Endothelial cell of umbilical vein (primary cell): ENCODE data around the gene ZNF12. TPM values are rescaled to one million over a fixed set of nuclear protein-coding genes. Genes with fewer than 3 reads are reported as not detected.

Experiments used
- BruUV-seq: library from RNA; stranded (reverse); fragments of 400-500 nt; replicated peaks from 2 replicates; lab custom pipeline; 2021; lab: Mats Ljungman, UMichigan
- CTCF ChIA-PET: fragments of 300-600, 350-600 bp; sonication (Branson Sonifier 250); formaldehyde crosslinking; loops from one replicate; lab custom pipeline; 2021; ENCODE audit warnings: antibody characterized with exemption, inconsistent platforms; lab: Charles Lee
- POLR2A ChIA-PET: fragments of 300-600, 350-600 bp; sonication (Branson Sonifier 250); formaldehyde crosslinking; loops from one replicate; lab custom pipeline; 2021; ENCODE audit warnings: antibody characterized with exemption, inconsistent platforms; lab: Charles Lee
- DNase-seq: peaks from one replicate; pipeline ENCODE4 v3.0.0-alpha.2; 2011; ENCODE audit warnings: low read depth, low spot score
- FAIRE-seq: peaks from 2 replicates; lab custom pipeline; 2011; peaks lifted over from hg19 to GRCh38; lab: Jason Lieb, UNC
- H2AFZ ChIP-seq: 2 replicates; pipeline ENCODE4 v1.6.0; 2012; ENCODE audit warnings: low read depth, low read length, control low read depth, inconsistent platforms
- H3K27ac ChIP-seq: 2 replicates; pipeline ENCODE4 v1.5.1; 2011; ENCODE audit warnings: low read depth, mild to moderate bottlenecking, control low read depth, low read length, moderate library complexity; ENCODE audit not compliant: insufficient read depth
- H3K27me3 ChIP-seq, 2 experiments: 2 replicates each; pipeline versions ENCODE4 v1.6.0 to v1.6.1; 2011; ENCODE audit warnings: low read length in 2 of 2, mixed read lengths in 1 of 2; ENCODE audit not compliant: control insufficient read depth in 2 of 2, insufficient read depth in 2 of 2
- H3K36me3 ChIP-seq, 2 experiments: 2 replicates in 1 of 2; 3 replicates in 1 of 2; pipeline ENCODE4 v1.5.1; 2011; ENCODE audit warnings: low read length in 2 of 2, mild to moderate bottlenecking in 1 of 2, moderate library complexity in 1 of 2; ENCODE audit not compliant: control insufficient read depth in 2 of 2, insufficient read depth in 2 of 2; ENCODE audit errors: extremely low read depth in 1 of 2
- H3K4me1 ChIP-seq: 3 replicates; pipeline ENCODE4 v1.5.1; 2011; ENCODE audit warnings: mild to moderate bottlenecking, low read length; ENCODE audit not compliant: control insufficient read depth, insufficient read depth; ENCODE audit errors: extremely low read depth
- H3K4me2 ChIP-seq: 2 replicates; pipeline ENCODE4 v1.6.1; 2011; ENCODE audit warnings: low read length, control low read depth, mixed read lengths; ENCODE audit not compliant: insufficient read depth
- H3K4me3 ChIP-seq, 3 experiments: fragments of 200-600 bp in 1 of 3; sonication (generic), shearing (Covaris generic) in 1 of 3; replicated peaks in 1 of 3; 2 replicates each; pipeline ENCODE4 v1.5.1; 2011 to 2016; ENCODE audit warnings: control low read depth in 3 of 3, low read length in 3 of 3, mild to moderate bottlenecking in 2 of 3, inconsistent platforms in 1 of 3, low read depth in 1 of 3, moderate library complexity in 1 of 3; ENCODE audit not compliant: insufficient read depth in 1 of 3
- H3K79me2 ChIP-seq: 2 replicates; pipeline ENCODE4 v1.6.0; 2012; ENCODE audit warnings: low read length, inconsistent platforms; ENCODE audit not compliant: control insufficient read depth, insufficient read depth
- H3K9ac ChIP-seq: replicated peaks from 2 replicates; pipeline ENCODE3; 2011; ENCODE audit warnings: low read length, control low read depth; ENCODE audit not compliant: insufficient read depth; ENCODE audit errors: extremely low read depth
- H3K9me1 ChIP-seq: replicated peaks from 3 replicates; pipeline ENCODE4 v1.6.0; 2011; ENCODE audit warnings: mild to moderate bottlenecking, low read length; ENCODE audit not compliant: control insufficient read depth, insufficient read depth; ENCODE audit errors: extremely low read depth
- H3K9me3 ChIP-seq: replicated peaks from 2 replicates; pipeline ENCODE4 v1.5.1; 2012; ENCODE audit warnings: low read length, inconsistent platforms; ENCODE audit not compliant: control insufficient read depth, insufficient read depth
- H4K20me1 ChIP-seq: replicated peaks from 2 replicates; pipeline ENCODE3; 2011; ENCODE audit warnings: mild to moderate bottlenecking, low read length; ENCODE audit not compliant: control insufficient read depth, insufficient read depth; ENCODE audit errors: extremely low read depth
- CTCF ChIP-seq, 2 donors: IDR thresholded peaks; 1 replicate in 1 of 2; 2 replicates in 1 of 2; pipeline ENCODE4 v1.5.1; 2011; ENCODE audit warnings: low read length in 2 of 2, mild to moderate bottlenecking in 2 of 2, moderate library complexity in 2 of 2, control low read depth in 1 of 2, inconsistent platforms in 1 of 2, low read depth in 1 of 2; ENCODE audit not compliant: insufficient read depth in 1 of 2; ENCODE audit errors: extremely low read depth in 1 of 2
- EZH2 ChIP-seq: IDR thresholded peaks from 2 replicates; pipeline ENCODE4 v1.6.1; 2012; ENCODE audit warnings: borderline replicate concordance, low read depth, mild to moderate bottlenecking, moderate library complexity, low read length, inconsistent platforms; ENCODE audit not compliant: severe bottlenecking
- FOS ChIP-seq: IDR thresholded peaks from 2 replicates; pipeline ENCODE4 v1.6.1; 2011; ENCODE audit warnings: mild to moderate bottlenecking, low read length, moderate library complexity, borderline replicate concordance; ENCODE audit not compliant: insufficient read depth
- GATA2 ChIP-seq: IDR thresholded peaks from 2 replicates; pipeline ENCODE4 v1.7.0; 2011; ENCODE audit warnings: low read depth, mild to moderate bottlenecking, moderate library complexity, mixed read lengths, low read length; ENCODE audit not compliant: insufficient read length, insufficient read depth
- JUN ChIP-seq: IDR thresholded peaks from 2 replicates; pipeline ENCODE4 v1.6.1; 2011; ENCODE audit warnings: borderline replicate concordance, low read depth; ENCODE audit not compliant: insufficient read length, insufficient read depth
- MAX ChIP-seq: IDR thresholded peaks from 2 replicates; pipeline ENCODE4 v1.6.1; 2011; ENCODE audit not compliant: insufficient read depth, insufficient read length
- MYC ChIP-seq: IDR thresholded peaks from one replicate; pipeline ENCODE4 v1.6.1; 2011; ENCODE audit warnings: mild to moderate bottlenecking, low read depth, low read length
- POLR2A ChIP-seq: IDR thresholded peaks from 2 replicates; pipeline ENCODE4 v1.6.1; 2012; ENCODE audit warnings: low read depth, mild to moderate bottlenecking, control low read depth, low read length
- POLR2AphosphoS5 ChIP-seq: IDR thresholded peaks from 2 replicates; pipeline ENCODE4 v1.6.1; 2012; ENCODE audit warnings: low read depth, mild to moderate bottlenecking, control low read depth, low read length, moderate library complexity; ENCODE audit not compliant: insufficient read depth
- dilution Hi-C: fragments of 300-500 bp; cut with MboI; formaldehyde crosslinking; loops from one replicate; pipeline ENCODE4 v1.15.0; 2019; ENCODE audit warnings: low sequenced_read_pairs; ENCODE audit not compliant: extremely low pct_ligation_motif_present
- intact Hi-C: fragments of 100-400 bp; cut with micrococcal nuclease; formaldehyde crosslinking; loops from one replicate; pipeline ENCODE4 v1.10.0; 2022
- polyA plus RNA-seq, 4 experiments: library from polyadenylated mRNA; depleted of rRNA in 3 of 4; stranded (reverse) in 3 of 4; unstranded in 1 of 4; fragments of >200 nt; gene quantifications; 2 replicates each; pipeline versions ENCODE4 v1.2.1 to v1.2.3, GENCODE V29; 2011 to 2012; ENCODE audit warnings: missing spikeins in 1 of 4
- total RNA-seq: library from RNA; stranded (reverse); gene quantifications from 2 replicates; pipeline ENCODE4 v1.2.3, GENCODE V29; 2021

Gene ZNF12
- total and polyA plus RNA-seq, 2 donors (not counting 3 experiments of a cell fraction or from before 2014, with no cell fraction given), result 5.0 to 13.4 TPM

GRCh38 chr7:6643915-6644625 lies 62.7 kb downstream of the ZNF12 start:
- Histone ChIP-seq H3K9ac (no peak overlapping the region), H4K20me1 (no peaks in the 10 kb centered on the region), H3K79me2 (peaks cover 6% of the 10 kb centered on the region), H3K36me3 (peaks cover 10 to 46% of the 10 kb centered on the region in 2 experiments), H3K27me3 (no peaks in the 10 kb centered on the region), H2AFZ (no peak overlapping the region), H3K27ac (no peak overlapping the region), H3K9me3 (no peaks in the 10 kb centered on the region), H3K4me1 (peaks cover 3% of the 10 kb centered on the region), H3K4me3 (no peak overlapping the region), H3K9me1 (no peaks in the 10 kb centered on the region), H3K4me2 (no peak overlapping the region)
- POLR2A ChIA-PET, result no interaction called here
- FAIRE-seq (no peak), DNase-seq (no peak)
- dilution Hi-C loops, result no loop called here
- intact Hi-C loops, result no loop called here
- CTCF ChIA-PET, result no interaction called here
- no TSS peak for BruUV-seq
- TF ChIP-seq FOS, result no peak
- TF ChIP-seq POLR2A, result no peak
- TF ChIP-seq EZH2, result no peak
- TF ChIP-seq CTCF (IDR thresholded peaks at IDR 0.05; ENCODE audit: extremely low read depth in 1 of 2, insufficient read depth in 1 of 2, low read depth in 1 of 2, low read length in 2 of 2), result no peak
- no peak for TF ChIP-seq JUN
- no peak for TF ChIP-seq MAX
- no peak for TF ChIP-seq POLR2AphosphoS5
- no peak for TF ChIP-seq GATA2
- TF ChIP-seq MYC, result no peak
